Fibroblast of skin of back (primary cell): Measurements from ENCODE around the gene ZNF362.
A peak's percentile ranks its signal among the peaks of the same experiment; 100 is the strongest.

ENCODE experiments used
- DNase-seq: peaks from one replicate; pipeline ENCODE4 v3.0.0-alpha.2; 2013

ZNF362 gene

GRCh38 chr1:33348676-33349080, 92.4 kb downstream of the ZNF362 start:
- DNase-seq: no peak

DNA sequence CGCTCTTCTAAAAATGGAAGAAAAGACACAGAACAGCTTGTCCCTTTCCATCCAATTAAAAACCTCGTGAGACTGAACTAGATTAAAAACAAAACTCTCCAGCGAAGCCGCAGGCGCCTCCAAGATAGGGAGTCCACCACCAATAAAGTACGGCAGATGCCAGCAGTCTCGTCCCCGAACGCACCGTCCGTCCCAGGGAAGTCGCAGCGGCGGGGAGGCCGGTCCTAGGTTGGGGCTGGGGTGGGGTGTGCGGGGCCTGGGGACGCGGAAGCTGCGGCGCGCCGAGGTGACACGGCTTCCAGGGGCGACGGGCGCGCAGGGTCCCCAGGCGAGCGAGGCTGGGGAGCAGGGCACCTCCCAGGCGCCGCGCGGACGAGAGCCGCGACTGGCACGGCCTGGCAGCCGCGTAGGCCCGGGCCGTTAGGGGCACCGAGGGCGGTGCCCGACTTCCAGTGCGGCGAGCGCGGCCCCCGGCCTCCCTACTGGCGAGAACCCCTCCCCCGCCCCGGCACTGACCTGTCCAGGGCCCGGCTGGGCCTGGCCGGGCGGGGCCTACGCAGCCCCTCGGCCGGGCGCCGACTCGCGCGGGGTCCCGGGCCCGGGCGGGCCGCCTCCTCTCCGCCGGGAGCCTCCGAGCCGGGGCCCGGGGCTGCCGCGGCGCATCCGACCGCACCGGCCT, 92.9 kb downstream of the ZNF362 start:
- DNase-seq: no peak

DNA sequence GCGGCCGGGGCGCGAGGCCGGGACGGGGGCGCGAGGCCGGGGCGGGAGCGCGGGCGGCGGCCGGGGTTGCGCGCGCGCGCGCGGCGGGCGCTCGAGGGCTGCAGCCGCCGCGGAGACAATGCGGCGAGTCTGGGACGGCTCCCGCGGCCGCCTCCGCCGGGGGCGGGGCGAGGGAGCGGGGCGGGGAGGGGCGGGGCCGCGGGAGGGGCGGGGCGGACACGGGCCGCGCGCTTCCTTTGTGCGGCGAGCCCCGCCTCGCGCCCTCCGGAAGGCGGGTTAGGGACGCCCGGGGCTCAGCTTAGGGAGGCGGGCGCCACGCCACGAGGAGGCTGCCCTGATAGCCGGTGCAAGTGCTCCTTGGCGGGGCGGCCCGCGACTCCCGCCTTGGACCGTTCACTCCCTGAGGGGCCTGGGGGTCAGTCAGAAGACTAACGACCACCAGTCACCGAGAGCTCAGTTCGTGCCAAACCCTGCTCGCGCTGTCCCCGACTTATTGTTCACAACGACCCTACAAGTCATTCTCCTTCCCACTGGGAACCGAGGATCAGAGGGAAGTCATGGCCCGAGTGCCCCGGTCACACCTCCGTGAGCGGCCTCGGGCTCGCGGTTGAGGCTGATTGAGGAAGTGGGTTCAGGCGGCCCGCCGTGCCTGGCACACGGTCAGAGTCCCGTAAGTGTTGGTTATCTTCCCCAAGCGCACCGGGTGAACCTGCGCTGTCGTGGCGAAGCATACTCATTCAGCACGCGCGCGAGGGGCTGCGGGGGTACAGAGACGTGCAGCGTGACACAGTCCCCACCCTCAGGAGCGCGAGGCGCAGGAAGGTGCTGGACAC, 93.7 kb downstream of the ZNF362 start:
- peak; percentile 86 for DNase-seq
